Lower leg skin (tissue), 3 donors: ENCODE results near the gene RAET1E.

ENCODE experiments used
- CTCF ChIP-seq, 3 donors: fragments of 450-650 bp; IDR thresholded peaks; one replicate each; pipeline ENCODE4 v1.5.1; 2016; ENCODE audit warnings: antibody characterized with exemption in 3 of 3, mild to moderate bottlenecking in 3 of 3, moderate library complexity in 2 of 3
- POLR2A ChIP-seq, 2 donors: fragments of 450-650 bp; IDR thresholded peaks; one replicate each; pipeline ENCODE4 v1.6.1; 2016 to 2017; ENCODE audit warnings: antibody characterized with exemption in 2 of 2, mild to moderate bottlenecking in 1 of 2, moderate library complexity in 1 of 2

- TF ChIP-seq POLR2A (IDR thresholded peaks at IDR 0.05) (no peak), CTCF (IDR thresholded peaks at IDR 0.05) (no peak)
Observed at GRCh38 chr6:149901444-149902140, 3.7 kb upstream of the RAET1E start.
